Activated CD4-positive, alpha-beta T cell treated with anti-CD3 and anti-CD28 coated beads for 36 hours (primary cell): ENCODE data around the gene NPTX1. TPM values are rescaled to one million over a fixed set of nuclear protein-coding genes. Genes with fewer than 3 reads are reported as not detected.
A peak's percentile ranks its signal among the peaks of the same experiment; 100 is the strongest.

Experiments used
- ATAC-seq: fragments of 200-7000 bp; cut with Tn5 transposase; one replicate; pipeline ENCODE4 v1.10.0; 2021; ENCODE audit warnings: mild to moderate bottlenecking, moderate library complexity
- CTCF ChIA-PET: fragments of 350-600 bp; sonication (Branson Sonifier 250); formaldehyde crosslinking; loops from one replicate; lab custom pipeline; 2021; ENCODE audit warnings: antibody characterized with exemption; lab: Charles Lee
- POLR2A ChIA-PET: fragments of 350-600 bp; sonication (Branson Sonifier 250); formaldehyde crosslinking; loops from one replicate; lab custom pipeline; 2021; ENCODE audit warnings: antibody characterized with exemption, inconsistent platforms; lab: Charles Lee
- DNase-seq: peaks from one replicate; pipeline ENCODE4 v3.0.0-alpha.2; 2020
- H3K27ac Mint-ChIP-seq: one replicate; pipeline ENCODE4 v1.8.0; 2021; ENCODE audit warnings: mixed read lengths
- H3K27me3 Mint-ChIP-seq: one replicate; pipeline ENCODE4 v1.8.0; 2021; ENCODE audit warnings: mixed read lengths
- H3K36me3 Mint-ChIP-seq: one replicate; pipeline ENCODE4 v1.8.0; 2021; ENCODE audit warnings: low read depth, mixed read lengths
- H3K4me1 Mint-ChIP-seq: one replicate; pipeline ENCODE4 v1.8.0; 2021; ENCODE audit warnings: mixed read lengths
- H3K4me3 Mint-ChIP-seq: one replicate; pipeline ENCODE4 v1.8.0; 2021; ENCODE audit warnings: mild to moderate bottlenecking, moderate library complexity, mixed read lengths
- H3K9me3 Mint-ChIP-seq: one replicate; pipeline ENCODE4 v1.8.0; 2021; ENCODE audit warnings: low read depth, mixed read lengths
- intact Hi-C, 2 experiments: fragments of 100-400 bp; cut with DNase I in 1 of 2; cut with micrococcal nuclease in 1 of 2; formaldehyde crosslinking; loops; one replicate each; pipeline versions ENCODE4 v1.14.2 to v1.15.1; 2022 to 2024; cut with DNase I, micrococcal nuclease
- total RNA-seq, 2 experiments: library from RNA; stranded (reverse); gene quantifications; one replicate each; pipeline ENCODE4 v1.2.3, GENCODE V29; 2021

The NPTX1 gene
- total RNA-seq, 2 experiments from 2014 or later: 22.7 to 27.5 TPM

DNA sequence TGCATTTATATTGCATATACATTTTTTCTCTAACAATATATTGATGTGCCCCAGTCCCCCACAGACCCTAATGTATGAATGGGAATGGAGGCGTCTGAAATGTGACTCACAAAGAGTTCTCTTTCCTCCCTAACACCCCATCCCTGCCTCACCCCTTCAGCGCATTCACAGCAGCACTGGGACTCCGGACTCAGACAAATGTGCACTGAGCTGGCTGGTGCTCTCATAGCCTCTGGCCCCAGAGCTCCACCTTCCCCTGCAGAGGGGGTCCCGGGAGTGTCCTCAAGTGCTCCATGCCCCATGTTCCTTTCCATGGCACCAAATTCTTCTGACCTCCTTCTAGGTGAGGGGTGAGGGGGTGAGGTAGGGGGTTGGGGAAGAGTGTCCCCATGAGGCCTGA lies 20.6 kb downstream of the NPTX1 start:
- Mint-ChIP-seq H3K27me3 (peaks cover 14% of the 10 kb centered on the region), H3K27ac (peak overlapping the region; percentile 94), H3K4me3 (peak overlapping the region; percentile 99), H3K36me3 (peaks cover 4% of the 10 kb centered on the region), H3K9me3 (no peaks in the 10 kb centered on the region), H3K4me1 (peaks cover 23% of the 10 kb centered on the region)
- ChIA-PET CTCF (no interaction called here), POLR2A (interaction anchor here (0.7 kb wide), 1 partner anchor 416 kb away, joined by 4 read pairs; no protein-coding TSS in a partner anchor)
- ATAC-seq (no peak), DNase-seq (no peak)
- intact Hi-C loops: loop anchor here in 1 of 2 experiments (1.0 to 2.0 kb wide), 3 partner anchors 20 to 195 kb away; partner anchors contain the start of genes RNF213 and RPTOR

DNA sequence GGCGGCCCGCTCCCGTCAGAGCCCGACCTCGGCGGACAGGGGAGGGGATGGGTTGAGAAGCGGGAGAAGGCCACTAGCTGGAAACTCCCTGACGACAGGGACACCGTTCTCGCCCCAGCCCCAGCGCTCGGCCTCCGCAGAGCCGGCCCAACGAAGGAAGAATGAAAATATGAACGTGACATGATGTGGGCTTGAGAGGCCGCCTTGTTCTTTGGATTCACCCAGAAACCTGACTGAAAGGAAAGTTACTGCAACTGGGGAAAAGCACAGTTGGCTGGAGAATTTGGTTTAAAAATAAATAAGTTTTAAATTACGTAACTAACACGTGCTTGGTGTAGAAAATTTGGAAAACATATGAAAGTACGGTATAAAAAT lies 21.1 kb downstream of the NPTX1 start:
- POLR2A ChIA-PET: interaction anchor here (0.9 kb wide), 1 partner anchor 12 kb away, joined by 3 read pairs; no protein-coding TSS in a partner anchor
- intact Hi-C loops: loop anchor here in 1 of 2 experiments (1.0 to 2.0 kb wide), 3 partner anchors 20 to 195 kb away; partner anchors contain the start of genes RNF213 and RPTOR
- H3K27me3 Mint-ChIP-seq: peaks cover 14% of the 10 kb centered on the region
- peaks cover 23% of the 10 kb centered on the region for H3K4me1 Mint-ChIP-seq
- CTCF ChIA-PET: interaction anchor here (0.6 to 1.5 kb wide), 5 partner anchors 20 to 568 kb away, joined by 3 to 6 read pairs (median 3); no protein-coding TSS in a partner anchor
- peak overlapping the region; percentile 99 for H3K4me3 Mint-ChIP-seq
- ATAC-seq (peak; percentile 27), DNase-seq (peak; percentile 66)
- no peaks in the 10 kb centered on the region for H3K9me3 Mint-ChIP-seq
- peaks cover 4% of the 10 kb centered on the region for H3K36me3 Mint-ChIP-seq
- H3K27ac Mint-ChIP-seq: peak overlapping the region; percentile 94

DNA sequence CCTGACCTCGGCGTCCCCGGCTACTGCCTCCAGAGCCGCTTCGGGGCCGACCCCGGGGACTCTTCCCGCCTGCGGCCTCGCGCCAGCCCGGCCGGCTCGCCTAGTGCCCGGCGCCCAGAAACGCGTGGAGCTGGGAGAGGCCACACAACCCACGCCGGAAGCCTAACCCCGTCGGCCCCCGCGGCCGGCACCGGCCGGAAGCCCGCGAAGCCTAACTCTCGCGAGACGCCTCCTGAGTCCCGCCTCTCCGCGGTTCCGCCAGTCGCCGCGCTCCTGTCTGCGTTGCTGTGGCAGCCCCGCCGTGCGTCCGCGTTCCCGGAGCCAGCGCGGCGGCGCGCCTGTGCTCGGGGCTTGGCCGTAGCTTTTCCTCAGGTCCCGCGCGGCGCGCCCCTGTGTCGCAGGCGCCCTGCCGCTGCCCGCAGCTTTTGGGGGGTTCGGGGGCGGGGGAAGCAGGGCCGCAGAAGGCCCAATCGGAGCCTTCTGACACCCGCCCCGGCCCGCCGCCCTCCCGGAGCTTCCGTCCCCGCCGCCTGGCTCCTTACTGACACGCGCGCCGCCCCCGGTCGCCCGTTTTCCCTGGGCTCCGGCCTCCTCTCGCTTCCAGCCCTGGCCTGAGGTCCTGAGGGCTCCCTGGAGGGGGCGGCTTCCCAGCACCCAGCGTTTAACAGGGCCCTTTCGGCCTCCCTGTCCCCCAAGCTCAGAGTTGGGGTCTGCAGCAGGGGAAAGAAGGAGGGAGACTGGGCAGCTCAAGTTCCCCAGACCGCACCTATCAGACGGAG lies 21.7 kb downstream of the NPTX1 start:
- peaks cover 4% of the 10 kb centered on the region for H3K36me3 Mint-ChIP-seq
- peaks cover 23% of the 10 kb centered on the region for H3K4me1 Mint-ChIP-seq
- H3K4me3 Mint-ChIP-seq: peak overlapping the region; percentile 99
- intact Hi-C loops: loop anchor here in 1 of 2 experiments (1.0 to 2.0 kb wide), 9 partner anchors 21 to 785 kb away; partner anchors contain the start of genes CHMP6, EIF4A3, ENDOV and GAA
- POLR2A ChIA-PET: interaction anchor here (0.6 to 0.9 kb wide), 5 partner anchors 12 to 495 kb away, joined by 3 to 4 read pairs (median 3); partner anchors contain the start of gene NPTX1
- DNase-seq (peak; percentile 98), ATAC-seq (peak; percentile 93)
- peaks cover 13% of the 10 kb centered on the region for H3K27me3 Mint-ChIP-seq
- peak overlapping the region; percentile 94 for H3K27ac Mint-ChIP-seq
- CTCF ChIA-PET: interaction anchor here (0.6 to 1.5 kb wide), 7 partner anchors 20 to 569 kb away, joined by 3 to 6 read pairs (median 3); no protein-coding TSS in a partner anchor
- no peaks in the 10 kb centered on the region for H3K9me3 Mint-ChIP-seq

DNA sequence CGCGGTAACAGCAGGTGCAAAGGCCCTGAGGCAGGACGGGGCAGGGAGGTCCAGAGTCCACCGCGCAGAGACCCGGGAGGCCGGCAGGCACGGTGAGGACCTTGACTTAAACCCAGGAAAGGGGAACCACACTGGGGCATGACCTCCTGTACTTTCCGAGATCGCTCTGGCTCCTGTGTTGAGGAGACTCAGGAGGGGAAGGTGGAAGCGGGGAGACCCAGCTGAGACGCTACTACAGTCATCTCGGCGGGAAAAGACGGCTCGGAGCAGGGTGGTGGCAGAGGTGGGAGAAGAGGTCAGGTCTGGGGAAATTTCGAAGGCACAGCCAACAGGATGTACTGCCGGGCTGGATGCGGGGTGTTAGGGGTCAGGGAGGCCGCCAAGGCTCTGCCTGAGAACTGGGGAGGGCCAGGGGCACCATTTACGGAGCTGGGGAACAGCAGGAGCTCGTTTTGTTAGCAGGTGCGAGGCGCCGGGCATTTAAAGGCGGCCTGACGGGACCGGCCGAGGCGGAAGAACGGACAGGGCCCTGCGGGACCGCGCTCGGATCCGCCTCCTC lies 22.3 kb downstream of the NPTX1 start:
- Mint-ChIP-seq H3K9me3 (no peaks in the 10 kb centered on the region), H3K4me1 (peaks cover 23% of the 10 kb centered on the region), H3K27ac (peak overlapping the region; percentile 99), H3K36me3 (peaks cover 4% of the 10 kb centered on the region), H3K4me3 (peak overlapping the region; percentile 99), H3K27me3 (peaks cover 8% of the 10 kb centered on the region)
- intact Hi-C loops: loop anchor here in 1 of 2 experiments (1.0 to 2.0 kb wide), 7 partner anchors 39 to 785 kb away; partner anchors contain the start of genes CHMP6, EIF4A3, ENDOV and GAA
- CTCF ChIA-PET: interaction anchor here (0.9 to 1.5 kb wide), 3 partner anchors 21 to 423 kb away, joined by 3 to 6 read pairs (median 4); no protein-coding TSS in a partner anchor
- POLR2A ChIA-PET: interaction anchor here (0.7 to 0.9 kb wide), 4 partner anchors 11 to 496 kb away, joined by 3 to 4 read pairs (median 3); partner anchors contain the start of gene NPTX1
- no peak for ATAC-seq
- no peak for DNase-seq

DNA sequence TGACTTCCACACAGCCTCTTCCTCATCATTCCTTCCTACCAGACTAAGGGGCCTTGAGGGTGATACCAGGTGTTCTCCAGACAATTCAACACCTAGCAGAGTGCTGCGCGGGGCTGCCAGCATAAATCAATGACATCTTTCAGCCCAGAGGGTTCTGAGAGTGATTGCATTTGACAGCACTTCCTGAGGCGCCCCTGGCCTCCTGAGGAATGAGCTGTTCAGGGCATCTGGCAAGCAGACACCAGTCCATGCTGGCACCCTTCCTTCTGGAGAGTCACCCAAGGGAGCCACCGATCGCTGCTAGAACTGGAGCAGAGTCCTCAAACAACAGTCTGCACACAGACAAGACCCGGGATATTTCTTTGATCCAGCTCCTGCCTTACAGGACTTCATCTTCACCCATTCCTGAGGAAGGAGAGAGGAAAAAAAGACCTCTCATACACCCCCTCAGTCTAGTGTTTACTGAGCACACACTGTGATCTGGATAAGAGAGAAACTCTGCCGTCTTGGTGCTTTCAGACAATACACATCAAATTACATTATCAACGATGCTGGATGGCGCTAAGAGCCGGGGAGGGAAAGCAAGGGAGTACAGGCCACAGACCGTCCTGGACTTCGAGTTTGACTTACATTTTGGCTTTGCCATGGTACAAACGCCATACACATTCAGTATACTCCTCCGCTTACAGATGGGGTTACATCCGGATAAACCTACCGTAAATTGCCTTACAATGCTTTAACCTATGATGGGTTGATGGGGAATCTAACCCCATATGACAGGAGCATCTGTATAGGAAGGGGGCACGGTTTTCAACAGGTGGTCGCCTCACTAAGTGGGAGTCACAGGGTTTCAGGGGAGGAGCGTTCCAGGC lies 23.0 kb downstream of the NPTX1 start:
- H3K4me3 Mint-ChIP-seq: peak overlapping the region; percentile 99
- ATAC-seq: no peak
- intact Hi-C loops: no loop called here
- H3K27me3 Mint-ChIP-seq: peaks cover 5% of the 10 kb centered on the region
- peaks cover 23% of the 10 kb centered on the region for H3K4me1 Mint-ChIP-seq
- no peaks in the 10 kb centered on the region for H3K9me3 Mint-ChIP-seq
- CTCF ChIA-PET: interaction anchor here (0.6 to 1.5 kb wide), 2 partner anchors 22 to 483 kb away, joined by 4 to 6 read pairs; no protein-coding TSS in a partner anchor
- DNase-seq: no peak
- POLR2A ChIA-PET: interaction anchor here (0.6 to 1.0 kb wide), 3 partner anchors 10 to 429 kb away, joined by 3 to 4 read pairs (median 4); no protein-coding TSS in a partner anchor
- H3K27ac Mint-ChIP-seq: peak overlapping the region; percentile 99
- peaks cover 4% of the 10 kb centered on the region for H3K36me3 Mint-ChIP-seq

DNA sequence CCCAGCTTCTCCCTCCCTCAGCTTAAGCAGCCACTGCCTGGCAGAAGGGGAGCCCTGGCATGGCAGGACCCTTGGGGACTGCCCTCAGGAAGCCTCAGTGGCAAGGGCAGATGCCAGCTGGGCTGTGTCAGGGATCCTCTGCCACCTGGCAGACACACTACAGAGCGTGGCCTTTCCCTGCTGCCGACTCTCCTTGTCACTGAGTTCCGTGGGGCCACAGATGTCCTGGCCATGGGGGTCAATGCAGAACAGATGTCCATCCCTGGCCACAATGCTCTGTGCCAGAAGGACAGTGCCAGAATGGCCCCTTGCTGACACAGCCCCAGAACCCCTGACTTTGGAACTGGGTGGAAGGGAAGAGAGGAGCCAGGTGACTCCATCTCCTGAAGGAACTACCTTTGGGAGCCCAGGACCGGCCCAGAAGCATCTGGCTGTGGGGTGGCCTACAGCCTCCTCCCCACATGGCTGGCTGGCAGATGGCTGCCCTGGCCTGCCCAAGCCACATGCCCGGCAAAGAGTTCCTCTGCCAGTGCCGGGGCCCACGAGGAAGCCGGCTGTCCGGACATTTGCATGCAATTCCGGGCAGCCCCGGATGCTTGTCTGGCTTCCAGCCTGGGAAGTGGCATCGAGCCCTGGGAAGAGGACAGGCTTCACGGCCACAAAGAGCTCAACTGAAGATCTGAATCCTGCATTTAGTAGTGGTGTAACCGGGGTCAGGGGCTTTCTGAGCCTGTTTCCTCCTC lies 24.1 kb downstream of the NPTX1 start:
- Mint-ChIP-seq H3K36me3 (peaks cover 4% of the 10 kb centered on the region), H3K4me1 (peaks cover 23% of the 10 kb centered on the region), H3K4me3 (no peak overlapping the region), H3K27me3 (peaks cover 3% of the 10 kb centered on the region), H3K27ac (no peak overlapping the region), H3K9me3 (no peaks in the 10 kb centered on the region)
- intact Hi-C loops: no loop called here
- ATAC-seq: no peak
- no peak for DNase-seq
- POLR2A ChIA-PET: interaction anchor here (0.6 to 1.0 kb wide), 2 partner anchors 9 to 430 kb away, joined by 3 to 4 read pairs; no protein-coding TSS in a partner anchor
- CTCF ChIA-PET: interaction anchor here (0.6 kb wide), 1 partner anchor 482 kb away, joined by 4 read pairs; no protein-coding TSS in a partner anchor

DNA sequence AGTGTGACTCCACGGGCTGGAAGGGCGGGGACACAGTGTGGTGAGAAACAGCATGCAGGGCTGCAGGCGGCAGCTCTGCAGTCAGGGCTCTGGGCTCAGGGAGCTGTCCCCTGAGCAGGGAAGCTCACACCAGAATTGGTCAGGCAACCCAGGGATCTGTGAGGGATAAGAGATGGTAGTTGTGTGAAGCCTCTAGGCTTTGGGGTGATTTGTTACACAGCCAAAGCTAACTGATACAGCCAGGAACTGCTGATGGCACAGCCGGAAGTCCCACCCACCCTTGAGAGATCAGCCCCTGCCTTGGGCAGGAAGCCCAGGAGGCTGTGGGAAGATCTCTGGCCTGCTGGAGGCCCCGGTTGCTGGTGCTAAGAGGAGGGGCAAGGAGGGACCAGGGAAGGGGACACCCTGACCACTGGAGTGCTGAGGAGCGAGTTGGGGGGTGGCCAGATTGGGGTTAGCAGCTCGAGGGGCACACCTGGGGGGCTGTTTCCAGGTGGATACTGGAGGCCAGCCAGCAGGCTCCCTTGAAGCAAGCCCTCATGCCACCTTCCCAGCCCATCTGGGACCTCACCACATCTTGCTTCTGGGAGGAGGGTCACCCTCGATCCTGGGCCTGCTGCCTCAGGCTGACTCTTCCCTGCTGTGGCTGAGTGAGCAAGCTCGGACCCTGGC lies 25.2 kb downstream of the NPTX1 start:
- CTCF ChIA-PET: interaction anchor here (0.6 kb wide), 2 partner anchors 18 to 50 kb away, joined by 3 read pairs; no protein-coding TSS in a partner anchor
- Mint-ChIP-seq H3K36me3 (peaks cover 4% of the 10 kb centered on the region), H3K9me3 (no peaks in the 10 kb centered on the region), H3K4me1 (peaks cover 20% of the 10 kb centered on the region), H3K4me3 (no peak overlapping the region), H3K27ac (no peak overlapping the region), H3K27me3 (no peaks in the 10 kb centered on the region)
- no peak for DNase-seq
- intact Hi-C loops: no loop called here
- ATAC-seq: no peak
- POLR2A ChIA-PET: no interaction called here

DNA sequence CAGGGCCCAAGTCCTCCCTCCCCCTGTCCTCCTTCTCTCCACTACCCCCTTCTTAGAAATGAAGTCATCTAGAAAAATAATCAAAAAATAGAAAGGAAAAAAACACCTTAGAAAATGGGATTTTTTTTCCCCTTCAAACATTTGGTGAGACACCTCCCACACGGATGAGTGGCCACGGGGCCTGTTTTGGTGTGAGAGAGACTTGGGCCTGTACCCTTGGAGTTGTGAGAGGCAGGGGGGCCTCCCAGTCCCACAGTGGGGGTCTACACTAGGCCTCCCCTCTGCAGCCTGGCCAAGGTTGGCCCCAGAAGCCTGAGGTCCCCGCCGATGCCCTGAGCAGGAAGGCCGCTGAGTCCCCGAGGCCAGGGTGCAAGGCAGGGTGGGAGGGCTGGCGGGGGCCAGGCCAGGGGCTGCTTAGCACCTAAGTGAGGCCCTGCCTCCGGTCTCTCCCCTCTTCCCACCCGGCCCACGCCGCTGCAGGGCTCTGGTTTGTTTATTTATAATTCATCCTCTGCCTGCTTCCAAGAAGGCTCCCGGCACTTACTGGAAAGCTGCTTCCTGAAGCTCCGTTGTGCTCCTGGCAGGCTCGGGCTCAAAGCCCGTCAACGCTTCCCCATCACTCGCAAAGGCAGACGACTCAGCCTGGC lies 26.4 kb downstream of the NPTX1 start:
- H3K27ac Mint-ChIP-seq: no peak overlapping the region
- ATAC-seq (no peak), DNase-seq (no peak)
- intact Hi-C loops: no loop called here
- ChIA-PET POLR2A (no interaction called here), CTCF (interaction anchor here (0.6 kb wide), 1 partner anchor 478 kb away, joined by 3 read pairs; no protein-coding TSS in a partner anchor)
- peaks cover 4% of the 10 kb centered on the region for H3K36me3 Mint-ChIP-seq
- no peaks in the 10 kb centered on the region for H3K27me3 Mint-ChIP-seq
- no peak overlapping the region for H3K4me3 Mint-ChIP-seq
- H3K4me1 Mint-ChIP-seq: peaks cover 12% of the 10 kb centered on the region
- H3K9me3 Mint-ChIP-seq: no peaks in the 10 kb centered on the region

DNA sequence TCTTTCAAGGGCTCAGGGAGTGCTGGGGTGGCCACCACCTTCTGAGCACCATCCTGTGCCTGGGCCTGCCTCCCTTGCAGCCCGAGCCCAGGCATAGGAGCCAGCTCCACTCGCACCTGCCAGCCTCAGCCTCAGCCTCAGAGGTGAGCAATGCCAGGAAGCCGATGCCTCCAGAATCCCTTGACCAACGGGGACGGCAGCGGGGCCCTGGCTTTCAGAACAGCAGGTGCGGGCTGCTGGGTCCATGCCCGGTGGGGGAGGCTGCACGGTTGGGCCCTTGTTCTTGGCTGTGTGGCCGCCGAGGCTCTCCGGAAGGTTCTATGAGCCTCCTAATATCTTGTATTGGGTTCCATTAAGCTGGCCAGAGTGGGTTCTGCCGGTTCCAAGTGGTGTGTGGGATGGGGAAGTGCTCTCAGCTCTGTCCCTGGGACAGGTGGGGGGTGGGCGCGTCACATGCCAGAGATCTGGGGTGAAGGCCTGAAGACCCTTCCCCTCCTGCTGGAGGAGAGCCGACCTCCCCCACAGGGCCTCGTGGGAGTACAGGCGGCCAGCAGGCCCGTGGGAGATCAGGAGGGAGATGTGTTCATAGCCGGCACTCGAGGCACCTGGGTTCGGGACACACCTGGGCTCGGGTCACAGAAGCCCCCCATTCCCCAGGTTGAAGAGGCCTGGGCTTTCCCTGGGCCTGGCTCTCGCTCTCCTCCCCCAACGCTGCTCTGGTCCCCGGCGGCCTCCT lies 27.0 kb downstream of the NPTX1 start:
- intact Hi-C loops: no loop called here
- peaks cover 12% of the 10 kb centered on the region for H3K4me1 Mint-ChIP-seq

More for the DNA sequence above, 27.0 kb downstream of the NPTX1 start:
- CTCF ChIA-PET: no interaction called here
- Mint-ChIP-seq H3K36me3 (peaks cover 4% of the 10 kb centered on the region), H3K27me3 (no peaks in the 10 kb centered on the region), H3K27ac (no peak overlapping the region), H3K4me3 (no peak overlapping the region), H3K9me3 (no peaks in the 10 kb centered on the region)
- ATAC-seq: no peak
- no peak for DNase-seq
- POLR2A ChIA-PET: no interaction called here
